Suprapubic skin (tissue), 4 donors: Measurements from ENCODE around the gene ABI1.

Experiments used
- CTCF ChIP-seq, 2 donors: fragments of 200-600 bp in 1 of 2; fragments of 450-650 bp in 1 of 2; sonication (generic) in 1 of 2; IDR thresholded peaks; one replicate each; pipeline ENCODE4 v1.5.1; 2016 to 2019; ENCODE audit warnings: antibody characterized with exemption in 2 of 2, mild to moderate bottlenecking in 1 of 2, moderate library complexity in 1 of 2
- EP300 ChIP-seq: sonication (generic); formaldehyde crosslinking; IDR thresholded peaks from one replicate; pipeline ENCODE4 v1.6.1; 2017; ENCODE audit warnings: antibody characterized with exemption
- POLR2A ChIP-seq, 2 donors: fragments of 450-650 bp; IDR thresholded peaks; one replicate each; pipeline ENCODE4 v1.6.1; 2017; ENCODE audit warnings: antibody characterized with exemption in 2 of 2, mild to moderate bottlenecking in 2 of 2, moderate library complexity in 2 of 2
- POLR2AphosphoS5 ChIP-seq, 3 donors: sonication (generic); formaldehyde crosslinking; IDR thresholded peaks; one replicate each; pipeline ENCODE4 v1.6.1; 2017; ENCODE audit warnings: antibody characterized with exemption in 3 of 3

- TF ChIP-seq CTCF (IDR thresholded peaks at IDR 0.05): no peak
- no peak for TF ChIP-seq EP300
- TF ChIP-seq POLR2AphosphoS5 (IDR thresholded peaks at IDR 0.05): no peak
- no peak for TF ChIP-seq POLR2A (IDR thresholded peaks at IDR 0.05)
Measured at GRCh38 chr10:26801274-26801673, 59.5 kb downstream of the ABI1 start.
